SK-N-SH treated with all-trans-retinoic acid at 6 μM for 48 hours (cell line): ENCODE results near the gene RHOG.

Source experiments
- ARNTL ChIP-seq: fragments of 450-650 bp; formaldehyde crosslinking; IDR thresholded peaks from 2 replicates; pipeline ENCODE4 v1.5.0; 2020; ENCODE audit warnings: low read depth, mild to moderate bottlenecking, moderate library complexity, borderline replicate concordance
- CSDC2 ChIP-seq: fragments of 250-450 bp; sonication (Bioruptor Pico); IDR thresholded peaks from 2 replicates; pipeline ENCODE4 v1.5.0; 2020; ENCODE audit warnings: mild to moderate bottlenecking, moderate library complexity
- PATZ1 ChIP-seq: fragments of 250-450 bp; sonication (Bioruptor Pico); IDR thresholded peaks from 2 replicates; pipeline ENCODE4 v1.8.0; 2020; ENCODE audit warnings: mild to moderate bottlenecking, moderate library complexity, borderline replicate concordance
- RARB ChIP-seq: fragments of 250-450 bp; sonication (Bioruptor Pico); IDR thresholded peaks from 2 replicates; pipeline ENCODE4 v1.8.0; 2021; ENCODE audit warnings: mild to moderate bottlenecking, moderate library complexity
- TOX ChIP-seq: fragments of 250-450 bp; sonication (Bioruptor Pico); IDR thresholded peaks from 2 replicates; pipeline ENCODE4 v1.8.0; 2021; ENCODE audit warnings: mild to moderate bottlenecking, moderate library complexity, borderline replicate concordance
- TSHZ2 ChIP-seq: fragments of 250-450 bp; sonication (Bioruptor Pico); IDR thresholded peaks from 2 replicates; pipeline ENCODE4 v1.5.0; 2020; ENCODE audit warnings: mild to moderate bottlenecking, moderate library complexity
- ZFP30 ChIP-seq: fragments of 450-650 bp; formaldehyde crosslinking; IDR thresholded peaks from 2 replicates; pipeline ENCODE4 v1.5.0; 2022; ENCODE audit warnings: mild to moderate bottlenecking, moderate library complexity

- TF ChIP-seq ARNTL (CRISPR knock-in tag) (no peak), TSHZ2 (CRISPR knock-in tag) (no peak), ZFP30 (CRISPR knock-in tag) (no peak), PATZ1 (CRISPR knock-in tag) (no peak), CSDC2 (CRISPR knock-in tag) (no peak), TOX (CRISPR knock-in tag) (no peak), RARB (CRISPR knock-in tag) (no peak)
Measured at GRCh38 chr11:3876613-3877012, 35.9 kb upstream of the RHOG start.
